Measurements from ENCODE around the gene RFPL3. TPM values are rescaled to one million over a fixed set of nuclear protein-coding genes. Genes with fewer than 3 reads are reported as not detected.

The RFPL3 gene
- total RNA-seq, 1 donor from 2014 or later = not detected

- H3K27me3 Mint-ChIP-seq (ENCODE audit: low read depth, unreplicated experiment) = no peaks in the 10 kb centered on the region
- no peak overlapping the region for H3K27ac Mint-ChIP-seq (ENCODE audit: unreplicated experiment)
- peaks cover 5% of the 10 kb centered on the region for H3K36me3 Mint-ChIP-seq (ENCODE audit: low read depth, unreplicated experiment)
- Histone ChIP-seq H3K9ac (ENCODE audit: low read length) (no peak overlapping the region), H3K4me2 (ENCODE audit: low read length) (no peak overlapping the region), H3K4me1 (ENCODE audit: insufficient read depth, low read length) (no peaks in the 10 kb centered on the region), H4K20me1 (ENCODE audit: insufficient read depth, low read length) (peaks cover 22% of the 10 kb centered on the region), H3K36me3 (ENCODE audit: insufficient read depth, low read length) (peaks cover 67% of the 10 kb centered on the region), H2AFZ (ENCODE audit: low read depth, low read length) (no peak overlapping the region), H3K79me2 (ENCODE audit: insufficient read depth, low read length) (peaks cover 21% of the 10 kb centered on the region), H3K4me3 (ENCODE audit: insufficient read depth, low read depth, low read length) (no peak overlapping the region), H3K27me3 (ENCODE audit: insufficient read depth, low read length) (no peaks in the 10 kb centered on the region), H3K9me3 (ENCODE audit: insufficient read depth, low read depth, low read length) (no peaks in the 10 kb centered on the region), H3K27ac (ENCODE audit: low read depth, low read length) (no peak overlapping the region)
- no peak for DNase-seq (ENCODE audit: low read depth)
- no peak for TF ChIP-seq EZH2 (IDR thresholded peaks at IDR 0.05; ENCODE audit: insufficient read depth, low read length)
- no peak for TF ChIP-seq CTCF (IDR thresholded peaks at IDR 0.05; ENCODE audit: insufficient read depth, low read depth, low read length)
- no peaks in the 10 kb centered on the region for H3K9me3 Mint-ChIP-seq (ENCODE audit: unreplicated experiment)
- no peak overlapping the region for H3K4me3 Mint-ChIP-seq (ENCODE audit: unreplicated experiment)
- no peaks in the 10 kb centered on the region for H3K4me1 Mint-ChIP-seq (ENCODE audit: low read depth, unreplicated experiment)
- FAIRE-seq = no peak
Observed at GRCh38 chr22:32404021-32404420, 46.4 kb downstream of the RFPL3 start.

DNA sequence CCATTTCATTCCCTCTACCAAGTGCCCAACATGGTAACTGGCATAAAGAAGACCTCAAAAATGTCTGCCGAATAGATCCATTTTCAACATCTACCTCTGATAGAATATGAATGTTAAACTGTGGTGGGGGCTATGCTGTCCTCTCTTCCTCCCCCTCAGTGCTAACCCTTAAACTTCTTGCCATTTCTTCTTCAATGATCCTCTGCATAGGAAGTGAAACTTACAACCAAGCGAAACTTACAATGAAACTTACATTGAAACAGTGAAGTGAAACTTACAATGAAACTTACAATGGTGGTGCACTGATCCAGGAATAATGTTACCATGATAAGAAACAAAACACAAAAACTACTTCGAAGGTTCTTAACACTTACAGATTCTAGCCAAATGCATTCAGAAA, 49.6 kb downstream of the RFPL3 start:
- Histone ChIP-seq H3K4me3 (ENCODE audit: insufficient read depth, low read depth, low read length) (no peak overlapping the region), H3K27me3 (ENCODE audit: insufficient read depth, low read length) (no peaks in the 10 kb centered on the region), H2AFZ (ENCODE audit: low read depth, low read length) (no peak overlapping the region), H4K20me1 (ENCODE audit: insufficient read depth, low read length) (peaks cover 47% of the 10 kb centered on the region), H3K79me2 (ENCODE audit: insufficient read depth, low read length) (peaks cover 51% of the 10 kb centered on the region), H3K36me3 (ENCODE audit: insufficient read depth, low read length) (peaks cover 43% of the 10 kb centered on the region), H3K4me2 (ENCODE audit: low read length) (no peak overlapping the region), H3K27ac (ENCODE audit: low read depth, low read length) (no peak overlapping the region), H3K9ac (ENCODE audit: low read length) (no peak overlapping the region), H3K9me3 (ENCODE audit: insufficient read depth, low read depth, low read length) (no peaks in the 10 kb centered on the region), H3K4me1 (ENCODE audit: insufficient read depth, low read length) (peaks cover 7% of the 10 kb centered on the region)
- FAIRE-seq (no peak), DNase-seq (ENCODE audit: low read depth) (no peak)
- H3K36me3 Mint-ChIP-seq (ENCODE audit: low read depth, unreplicated experiment) = peaks cover 8% of the 10 kb centered on the region
- H3K27ac Mint-ChIP-seq (ENCODE audit: unreplicated experiment) = no peak overlapping the region
- H3K9me3 Mint-ChIP-seq (ENCODE audit: unreplicated experiment) = no peaks in the 10 kb centered on the region
- TF ChIP-seq EZH2 (IDR thresholded peaks at IDR 0.05; ENCODE audit: insufficient read depth, low read length) = no peak
- TF ChIP-seq CTCF (IDR thresholded peaks at IDR 0.05; ENCODE audit: insufficient read depth, low read depth, low read length) = no peak
- H3K4me1 Mint-ChIP-seq (ENCODE audit: low read depth, unreplicated experiment) = peaks cover 11% of the 10 kb centered on the region
- no peak overlapping the region for H3K4me3 Mint-ChIP-seq (ENCODE audit: unreplicated experiment)
- no peaks in the 10 kb centered on the region for H3K27me3 Mint-ChIP-seq (ENCODE audit: low read depth, unreplicated experiment)

DNA sequence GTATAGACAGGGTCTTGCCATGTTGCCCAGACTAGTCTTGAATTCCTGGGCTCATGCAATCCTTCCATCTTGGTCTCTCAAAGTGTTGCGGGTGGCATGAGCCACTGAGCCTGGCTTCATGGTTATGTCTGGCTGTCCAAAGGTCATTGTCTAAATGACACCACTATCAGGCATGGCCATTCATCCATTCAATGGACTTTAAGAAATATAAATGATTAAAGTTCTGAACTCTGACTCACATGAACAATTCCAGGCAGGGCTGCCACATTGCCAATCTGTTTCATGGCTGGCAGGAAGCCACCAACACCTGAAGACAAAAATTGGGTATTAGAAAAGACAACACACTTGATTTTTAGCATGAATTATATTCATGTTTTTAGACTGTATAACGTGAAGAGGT, 50.3 kb downstream of the RFPL3 start:
- Histone ChIP-seq H3K4me1 (ENCODE audit: insufficient read depth, low read length) (peaks cover 11% of the 10 kb centered on the region), H3K27me3 (ENCODE audit: insufficient read depth, low read length) (no peaks in the 10 kb centered on the region), H3K4me3 (ENCODE audit: insufficient read depth, low read depth, low read length) (no peak overlapping the region), H3K4me2 (ENCODE audit: low read length) (no peak overlapping the region), H2AFZ (ENCODE audit: low read depth, low read length) (no peak overlapping the region), H4K20me1 (ENCODE audit: insufficient read depth, low read length) (peaks cover 47% of the 10 kb centered on the region), H3K79me2 (ENCODE audit: insufficient read depth, low read length) (peaks cover 51% of the 10 kb centered on the region), H3K9ac (ENCODE audit: low read length) (no peak overlapping the region), H3K9me3 (ENCODE audit: insufficient read depth, low read depth, low read length) (no peaks in the 10 kb centered on the region), H3K36me3 (ENCODE audit: insufficient read depth, low read length) (peaks cover 43% of the 10 kb centered on the region), H3K27ac (ENCODE audit: low read depth, low read length) (no peak overlapping the region)
- no peak for DNase-seq (ENCODE audit: low read depth)
- no peaks in the 10 kb centered on the region for H3K27me3 Mint-ChIP-seq (ENCODE audit: low read depth, unreplicated experiment)
- TF ChIP-seq EZH2 (IDR thresholded peaks at IDR 0.05; ENCODE audit: insufficient read depth, low read length) (no peak), CTCF (IDR thresholded peaks at IDR 0.05; ENCODE audit: insufficient read depth, low read depth, low read length) (no peak)
- no peaks in the 10 kb centered on the region for H3K9me3 Mint-ChIP-seq (ENCODE audit: unreplicated experiment)
- no peak for FAIRE-seq
- no peak overlapping the region for H3K27ac Mint-ChIP-seq (ENCODE audit: unreplicated experiment)
- H3K36me3 Mint-ChIP-seq (ENCODE audit: low read depth, unreplicated experiment) = peaks cover 8% of the 10 kb centered on the region
- peaks cover 11% of the 10 kb centered on the region for H3K4me1 Mint-ChIP-seq (ENCODE audit: low read depth, unreplicated experiment)
- no peak overlapping the region for H3K4me3 Mint-ChIP-seq (ENCODE audit: unreplicated experiment)
